Measurements from ENCODE around the gene LRRC23. TPM values are rescaled to one million over a fixed set of nuclear protein-coding genes. Genes with fewer than 3 reads are reported as not detected.

Gene LRRC23
- total and polyA plus RNA-seq, 2 of the 4 experiments (the other 2 are of a cell fraction), result 11.1 to 11.4 TPM

GRCh38 chr12:6953442-6954315 is 49.1 kb downstream of the LRRC23 start:
- peak overlapping the region; percentile 87 for H2AFZ ChIP-seq (replicated peaks; ENCODE audit: low read length, poor library complexity)
- H3K36me3 ChIP-seq (ENCODE audit: control insufficient read depth, insufficient read depth, low read length), result no peaks in the 10 kb centered on the region
- H3K14ac ChIP-seq (replicated peaks; ENCODE audit: low read depth, low read length), result peak overlapping the region; percentile 71
- H3K9me1 ChIP-seq (ENCODE audit: insufficient read depth, low read length), result no peaks in the 10 kb centered on the region
- H3K4me3 ChIP-seq (ENCODE audit: insufficient read depth, low read depth, low read length), result no peak overlapping the region
- in situ Hi-C loops (cut with MboI; ENCODE audit: low sequenced_read_pairs), result no loop called here
- DNase-seq, result no peak
- H3K4me1 ChIP-seq (ENCODE audit: control insufficient read depth, insufficient read depth, low read length), result 0 out of 2 replicates have a peak, but pooled peaks cover 2% of the 10 kb centered on the region
- peak overlapping the region; percentile 9; the same call in 1 of the 2 replicates for H4K5ac ChIP-seq (ENCODE audit: low read depth, low read length)
- no peak overlapping the region for H3K4me2 ChIP-seq (ENCODE audit: low read depth, low read length)
- H3K9ac ChIP-seq (ENCODE audit: low read depth, low read length), result no peak overlapping the region
- H3K9me3 ChIP-seq (ENCODE audit: control insufficient read depth, insufficient read depth, low read length), result no peaks in the 10 kb centered on the region
- H2BK5ac ChIP-seq (ENCODE audit: low read depth, low read length, poor library complexity, severe bottlenecking), result no peak overlapping the region
- no peak overlapping the region for H2BK120ac ChIP-seq (ENCODE audit: low read depth, low read length)
- H3K18ac ChIP-seq (ENCODE audit: low read depth, low read length), result no peak overlapping the region
- peak overlapping the region; percentile 46; the same call in 1 of the 2 replicates for H2AK5ac ChIP-seq (ENCODE audit: low read depth, low read length)
- H4K20me1 ChIP-seq (ENCODE audit: insufficient read depth, low read length), result no peaks in the 10 kb centered on the region
- POLR2A ChIA-PET (ENCODE audit: unreplicated experiment), result no interaction called here
- CTCF ChIA-PET, result no interaction called here
- H2BK15ac ChIP-seq (ENCODE audit: low read depth, low read length), result no peak overlapping the region; the same call in 2 of the 3 replicates
- BruUV-seq (replicated peaks), result no TSS peak
- peak; percentile 42; the same call in 1 of the 2 replicates for ATAC-seq (ENCODE audit: low read depth)
- no peak overlapping the region for H3K56ac ChIP-seq (ENCODE audit: extremely low read depth, insufficient read depth, low read length)
- H4K8ac ChIP-seq (ENCODE audit: low read depth in 2 of 2, low read length in 2 of 2), result peak overlapping the region in 1 of 2 experiments; percentile 24; a peak in 2 of 4 replicates
- H2BK20ac ChIP-seq (ENCODE audit: low read depth, low read length), result no peak overlapping the region
- WGBS, 2 experiments (ENCODE audit: extremely low coverage in 2 of 2, insufficient read length in 1 of 2), result 80% methylated on average over 11 of the region's 24 CpGs; no CpG with 5 or more reads in 1 of the 2 experiments
- TF ChIP-seq RAD21 (IDR thresholded peaks at IDR 0.05; ENCODE audit: low read length), result no peak
- TF ChIP-seq, protein P1, sequence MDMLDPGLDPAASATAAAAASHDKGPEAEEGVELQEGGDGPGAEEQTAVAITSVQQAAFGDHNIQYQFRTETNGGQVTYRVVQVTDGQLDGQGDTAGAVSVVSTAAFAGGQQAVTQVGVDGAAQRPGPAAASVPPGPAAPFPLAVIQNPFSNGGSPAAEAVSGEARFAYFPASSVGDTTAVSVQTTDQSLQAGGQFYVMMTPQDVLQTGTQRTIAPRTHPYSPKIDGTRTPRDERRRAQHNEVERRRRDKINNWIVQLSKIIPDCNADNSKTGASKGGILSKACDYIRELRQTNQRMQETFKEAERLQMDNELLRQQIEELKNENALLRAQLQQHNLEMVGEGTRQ (IDR thresholded peaks at IDR 0.05; ENCODE audit: low read depth, low read length), result peak; percentile 73
- H3K23ac ChIP-seq (ENCODE audit: low read depth, low read length), result no peak overlapping the region
- H4K91ac ChIP-seq (ENCODE audit: insufficient read depth, low read depth, low read length), result no peak overlapping the region
- H3K27ac ChIP-seq (ENCODE audit: insufficient read depth, low read length), result no peak overlapping the region
- dilution Hi-C loops (cut with HindIII; ENCODE audit: low sequenced_read_pairs, unreplicated experiment), result no loop called here
- intact Hi-C loops (cut with micrococcal nuclease), result no loop called here
- H3K4ac ChIP-seq (ENCODE audit: low read depth, low read length), result peak overlapping the region; percentile 73; the same call in 1 of the 2 replicates
- no peaks in the 10 kb centered on the region for H3K79me1 ChIP-seq (ENCODE audit: low read depth in 1 of 2, low read length in 2 of 2)
- no peaks in the 10 kb centered on the region for H3K27me3 ChIP-seq (ENCODE audit: control insufficient read depth, insufficient read depth, low read length)
- peak overlapping the region; percentile 81 for H2AK9ac ChIP-seq (replicated peaks; ENCODE audit: low read depth, low read length, poor library complexity)
